Measurements from ENCODE around the gene PRKN. TPM values are rescaled to one million over a fixed set of nuclear protein-coding genes. Genes with fewer than 3 reads are reported as not detected.

The PRKN gene
- total RNA-seq, 1 experiment from 2014 or later: not detected

- no peak for DNase-seq (ENCODE audit: low read depth)
Measured at GRCh38 chr6:161732594-161732993, 995.0 kb downstream of the PRKN start.

GRCh38 chr6:161727083-161727833 is 1000.3 kb downstream of the PRKN start:
- DNase-seq (ENCODE audit: low read depth): no peak

GRCh38 chr6:161722394-161722793 is 1005.2 kb downstream of the PRKN start:
- DNase-seq (ENCODE audit: low read depth): no peak

- DNase-seq (ENCODE audit: low read depth): no peak
Measured at GRCh38 chr6:161721511-161721910, 1006.1 kb downstream of the PRKN start.

GRCh38 chr6:161716176-161716575 is 1011.4 kb downstream of the PRKN start:
- no peak for DNase-seq (ENCODE audit: low read depth)

- DNase-seq (ENCODE audit: low read depth): no peak
Measured at GRCh38 chr6:161711938-161712337, 1015.6 kb downstream of the PRKN start.

GRCh38 chr6:161711515-161711914 is 1016.1 kb downstream of the PRKN start:
- no peak for DNase-seq (ENCODE audit: low read depth)

GRCh38 chr6:161710698-161711097 is 1016.9 kb downstream of the PRKN start:
- no peak for DNase-seq (ENCODE audit: low read depth)

- no peak for DNase-seq (ENCODE audit: low read depth)
Measured at GRCh38 chr6:161701056-161701455, 1026.5 kb downstream of the PRKN start.

- DNase-seq (ENCODE audit: low read depth): no peak
Measured at GRCh38 chr6:161696801-161697200, 1030.8 kb downstream of the PRKN start.

- peak; percentile 47 for DNase-seq (ENCODE audit: low read depth)
Measured at GRCh38 chr6:161694995-161695394, 1032.6 kb downstream of the PRKN start.

- no peak for DNase-seq (ENCODE audit: low read depth)
Measured at GRCh38 chr6:161686655-161687054, 1040.9 kb downstream of the PRKN start.

- DNase-seq (ENCODE audit: low read depth): no peak
Measured at GRCh38 chr6:161684731-161685475, 1042.7 kb downstream of the PRKN start.

- no peak for DNase-seq (ENCODE audit: low read depth)
Measured at GRCh38 chr6:161683400-161683799, 1044.2 kb downstream of the PRKN start.

- no peak for DNase-seq (ENCODE audit: low read depth)
Measured at GRCh38 chr6:161682982-161683381, 1044.6 kb downstream of the PRKN start.

- no peak for DNase-seq (ENCODE audit: low read depth)
Measured at GRCh38 chr6:161679980-161680538, 1047.5 kb downstream of the PRKN start.

- no peak for DNase-seq (ENCODE audit: low read depth)
Measured at GRCh38 chr6:161677188-161677587, 1050.4 kb downstream of the PRKN start.

- DNase-seq (ENCODE audit: low read depth): no peak
Measured at GRCh38 chr6:161676586-161676985, 1051.0 kb downstream of the PRKN start.

GRCh38 chr6:161674930-161675682 is 1052.5 kb downstream of the PRKN start:
- DNase-seq (ENCODE audit: low read depth): no peak

- no peak for DNase-seq (ENCODE audit: low read depth)
Measured at GRCh38 chr6:161673026-161673425, 1054.5 kb downstream of the PRKN start.

- no peak for DNase-seq (ENCODE audit: low read depth)
Measured at GRCh38 chr6:161671117-161671516, 1056.4 kb downstream of the PRKN start.

- DNase-seq (ENCODE audit: low read depth): no peak
Measured at GRCh38 chr6:161668665-161669064, 1058.9 kb downstream of the PRKN start.
